Fibroblast of skin of scalp (primary cell): Measurements from ENCODE around the gene PAPOLA.

ENCODE experiments used
- DNase-seq: peaks from one replicate; pipeline ENCODE4 v3.0.0-alpha.2; 2013

Gene PAPOLA

GRCh38 chr14:96567289-96567899 is 65.2 kb downstream of the PAPOLA start:
- peak; percentile 58 for DNase-seq

- peak; percentile 62 for DNase-seq
Observed at GRCh38 chr14:96568621-96569020, 66.4 kb downstream of the PAPOLA start.

DNA sequence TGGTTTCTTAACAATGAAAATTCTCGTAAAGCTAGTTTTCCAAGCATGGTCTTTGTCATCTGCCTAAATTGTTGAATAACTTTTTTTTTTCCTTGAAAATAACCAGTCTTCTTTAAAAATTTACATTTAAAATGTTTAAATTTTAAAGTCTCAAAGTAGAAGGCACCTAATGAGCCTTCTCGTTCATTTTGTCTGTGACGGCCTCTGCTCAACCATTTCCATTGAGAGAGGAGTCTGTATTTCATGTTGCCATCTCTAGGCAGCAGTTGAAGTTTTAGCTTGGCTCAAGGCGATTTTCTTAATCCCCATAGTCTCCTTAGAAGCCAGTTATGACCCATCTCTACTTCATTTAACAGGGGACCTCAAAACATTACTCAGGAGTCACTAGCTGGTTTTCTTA is 69.1 kb downstream of the PAPOLA start:
- no peak for DNase-seq

GRCh38 chr14:96573473-96574100 is 71.4 kb downstream of the PAPOLA start:
- no peak for DNase-seq

DNA sequence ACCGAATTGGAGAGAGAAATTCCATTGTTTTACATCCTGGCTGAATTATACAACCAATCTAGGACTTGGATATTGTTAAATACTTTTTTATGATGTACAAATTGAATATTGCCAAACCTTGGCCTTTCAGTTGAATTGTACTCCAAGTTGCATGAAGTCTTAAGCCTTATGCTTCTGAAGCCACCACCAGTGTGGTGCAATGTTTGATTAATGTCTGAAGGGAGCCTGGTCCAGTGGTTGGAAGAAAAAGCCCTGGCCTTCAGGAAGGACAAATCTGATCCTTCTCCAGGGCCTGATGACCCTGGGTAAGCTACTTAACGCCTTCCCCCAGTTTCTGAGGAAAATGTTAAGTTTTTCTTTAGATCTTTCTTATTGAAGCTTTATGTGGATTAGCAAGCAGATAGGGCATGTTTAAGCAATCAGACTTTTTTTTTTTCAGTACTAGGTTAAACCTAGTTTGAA is 72.0 kb downstream of the PAPOLA start:
- no peak for DNase-seq

DNA sequence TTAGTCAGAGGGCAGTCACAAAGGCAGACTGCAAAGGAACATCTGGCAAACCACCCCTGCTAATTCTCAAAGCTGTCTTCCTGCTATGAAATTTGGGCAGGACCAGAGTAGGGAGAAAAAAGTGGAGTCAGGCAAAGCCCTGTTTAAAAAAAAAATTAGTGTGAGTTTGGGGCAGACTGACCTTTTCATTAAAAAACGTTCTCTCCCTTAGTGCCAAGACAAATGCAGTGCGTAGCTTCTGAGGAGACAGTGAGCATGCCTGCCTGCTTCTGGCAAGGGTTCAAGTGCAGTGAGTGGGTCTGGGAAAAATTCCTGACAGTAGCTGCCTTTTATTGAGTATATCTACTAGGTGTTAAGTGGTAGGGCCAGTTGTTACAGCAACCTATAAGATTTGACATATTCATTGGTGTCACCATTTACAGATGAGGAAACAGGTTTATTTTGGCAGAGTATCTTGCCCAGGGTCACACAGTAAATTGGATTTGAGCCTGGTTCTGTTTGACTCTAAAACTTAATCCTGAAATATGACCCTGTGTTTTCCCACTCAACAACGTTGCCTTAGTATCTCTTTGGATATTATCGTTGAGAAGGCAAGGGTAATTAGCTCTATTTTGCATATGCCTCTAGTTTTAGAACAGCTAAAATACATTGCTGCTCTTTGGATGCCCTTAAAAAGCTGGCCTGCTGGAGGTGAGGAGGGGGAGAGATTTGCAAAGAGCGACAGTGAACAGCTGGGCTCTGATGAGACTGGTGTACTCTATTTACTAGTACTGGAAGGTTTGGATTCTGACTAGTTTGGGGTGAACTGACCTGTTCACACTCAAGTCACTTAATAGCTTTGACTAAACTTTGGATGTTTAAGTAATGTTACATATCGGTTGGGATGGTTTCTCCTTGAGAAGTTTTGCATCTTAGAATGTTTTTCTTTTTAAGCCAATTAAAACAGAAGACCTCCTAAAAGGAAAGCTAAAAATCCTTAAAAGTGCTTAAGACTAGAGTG is 72.8 kb downstream of the PAPOLA start:
- peak; percentile 63 for DNase-seq

GRCh38 chr14:96576359-96576758 is 74.2 kb downstream of the PAPOLA start:
- no peak for DNase-seq

- DNase-seq, result no peak
Observed at GRCh38 chr14:96576937-96577336, 74.8 kb downstream of the PAPOLA start.

GRCh38 chr14:96578619-96579018 is 76.4 kb downstream of the PAPOLA start:
- no peak for DNase-seq

DNA sequence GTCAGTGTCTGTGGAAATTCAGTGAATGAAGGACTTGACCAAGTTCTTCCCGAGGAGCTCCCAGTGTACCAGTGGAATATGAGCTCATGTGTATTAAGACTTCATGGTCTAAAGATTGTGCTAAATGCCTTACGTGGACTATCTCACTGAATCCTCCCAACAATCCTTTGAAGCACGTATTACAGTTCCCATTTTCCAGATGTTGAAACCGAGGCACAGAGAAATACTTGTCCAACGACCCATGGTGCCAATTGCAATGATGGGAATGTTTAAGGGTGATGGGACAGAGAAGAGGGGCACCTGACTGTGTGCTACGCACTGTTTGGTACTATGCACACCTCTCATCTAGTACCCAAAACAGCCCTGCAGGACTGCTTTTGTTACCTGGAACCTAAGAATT is 77.2 kb downstream of the PAPOLA start:
- no peak for DNase-seq

- no peak for DNase-seq
Observed at GRCh38 chr14:96579855-96580254, 77.7 kb downstream of the PAPOLA start.

GRCh38 chr14:96580566-96580965 is 78.4 kb downstream of the PAPOLA start:
- no peak for DNase-seq

DNA sequence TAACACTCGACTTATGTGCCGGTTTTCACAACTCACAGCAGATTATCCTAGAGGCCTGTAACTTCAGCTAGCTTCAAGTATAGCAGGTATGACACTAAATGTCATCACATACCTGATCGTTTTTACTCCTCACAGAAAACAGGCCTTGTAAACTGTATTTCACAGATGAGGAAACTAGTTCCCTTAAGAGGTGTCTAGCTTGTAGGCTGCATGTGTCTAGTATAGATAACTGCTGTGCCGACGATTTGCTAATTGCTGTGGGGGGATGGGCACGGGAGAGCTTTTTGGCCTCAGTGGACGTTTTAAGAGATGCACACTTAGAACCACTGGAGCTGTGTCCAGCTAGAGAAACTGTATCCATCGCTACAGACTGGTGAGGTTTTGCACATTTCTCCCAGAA is 78.8 kb downstream of the PAPOLA start:
- no peak for DNase-seq

- DNase-seq, result no peak
Observed at GRCh38 chr14:96581902-96582301, 79.7 kb downstream of the PAPOLA start.

- DNase-seq, result no peak
Observed at GRCh38 chr14:96582411-96582961, 80.3 kb downstream of the PAPOLA start.

DNA sequence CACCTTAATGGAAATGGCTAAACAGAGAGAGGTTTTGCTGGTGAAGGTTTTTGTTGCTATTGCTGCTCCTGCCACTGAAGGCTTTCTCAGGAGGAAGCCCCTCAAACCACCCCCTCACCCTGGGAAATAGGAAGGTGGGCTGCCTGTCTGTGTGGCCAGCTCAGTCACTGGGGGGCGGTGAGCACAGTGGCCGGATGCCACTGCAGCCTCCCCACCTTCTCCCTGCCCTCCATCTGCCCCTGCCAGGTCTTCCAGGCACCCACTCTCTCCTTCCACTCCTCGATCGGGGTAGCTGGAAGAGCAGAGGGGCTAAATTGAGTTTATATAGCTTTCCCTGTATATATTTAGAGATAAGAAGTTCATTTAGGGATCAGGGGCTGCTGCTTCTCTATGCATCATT is 80.8 kb downstream of the PAPOLA start:
- DNase-seq, result no peak

- no peak for DNase-seq
Observed at GRCh38 chr14:96583569-96584041, 81.4 kb downstream of the PAPOLA start.

- peak; percentile 18 for DNase-seq
Observed at GRCh38 chr14:96584199-96584906, 82.2 kb downstream of the PAPOLA start.

- DNase-seq, result no peak
Observed at GRCh38 chr14:96584907-96585671, 82.9 kb downstream of the PAPOLA start.

GRCh38 chr14:96585672-96586013 is 83.5 kb downstream of the PAPOLA start:
- no peak for DNase-seq

DNA sequence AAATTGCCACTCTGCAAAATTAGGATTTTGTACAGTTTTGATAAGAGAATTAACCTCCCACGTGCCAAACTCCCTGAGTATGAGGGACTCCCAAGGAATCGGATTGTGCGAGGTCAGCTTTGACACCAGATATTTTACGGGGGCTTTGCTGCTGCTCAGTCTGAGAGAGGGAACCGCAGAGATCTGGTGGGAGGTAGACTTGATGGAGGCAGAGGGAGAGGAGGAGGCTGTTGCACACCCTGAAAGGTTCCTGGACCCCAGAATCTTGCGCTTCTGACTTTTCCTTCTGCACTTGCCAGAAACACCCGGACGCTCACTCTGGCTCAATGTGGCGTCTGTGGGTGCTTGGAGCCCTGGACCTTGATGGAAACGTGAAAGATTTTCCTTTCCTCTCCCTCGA is 83.9 kb downstream of the PAPOLA start:
- DNase-seq, result no peak
